HCT116 (cell line): ENCODE measurements around the gene PAX8. TPM values are rescaled to one million over a fixed set of nuclear protein-coding genes. Genes with fewer than 3 reads are reported as not detected.

Source experiments
- ATAC-seq: fragments of 200-7000 bp; cut with Tn5 transposase; 2 replicates; pipeline ENCODE4 v1.9.1; 2020; ENCODE audit warnings: mild to moderate bottlenecking, moderate library complexity
- BruUV-seq: library from RNA; stranded (reverse); fragments of 400-500 nt; replicated peaks from 2 replicates; lab custom pipeline; 2021; lab: Mats Ljungman, UMichigan
- CTCF ChIA-PET: fragments of 300-600 bp; sonication (Branson Sonifier 250); formaldehyde crosslinking; loops from one replicate; lab custom pipeline; 2021; ENCODE audit warnings: antibody characterized with exemption; lab: Charles Lee
- POLR2A ChIA-PET: fragments of 300-600, 350-600 bp; sonication (Branson Sonifier 250); formaldehyde crosslinking; loops from one replicate; lab custom pipeline; 2021; ENCODE audit warnings: antibody characterized with exemption; lab: Charles Lee
- RAD21 ChIA-PET, 2 experiments: fragments of 300-600 bp; sonication (Branson Sonifier 250); formaldehyde crosslinking; loops; one replicate each; lab custom pipeline; 2023; ENCODE audit warnings: low total read pairs in 2 of 2; ENCODE audit not compliant: uncharacterized antibody in 2 of 2, unreplicated experiment in 2 of 2, low non-redundant PET in 1 of 2; lab: Charles Lee
- DNase-seq: peaks from one replicate; pipeline ENCODE4 v3.0.0-alpha.2; 2010; ENCODE audit warnings: low read depth, low spot score
- H2AFZ ChIP-seq: fragments of 200-600 bp; shearing (Covaris generic), sonication (generic); 2 replicates; pipeline ENCODE4 v1.6.1; 2017; ENCODE audit warnings: low read depth, mixed run types, mixed read lengths, antibody characterized with exemption, low read length; ENCODE audit not compliant: poor library complexity, severe bottlenecking
- H3K27ac ChIP-seq: 2 replicates; pipeline ENCODE4 v1.5.1; 2012; ENCODE audit warnings: low read depth, low read length
- H3K27me3 ChIP-seq: fragments of 200-600 bp; sonication (generic); 2 replicates; pipeline ENCODE4 v1.6.1; 2016; ENCODE audit warnings: mixed run types, low read length, mixed read lengths; ENCODE audit not compliant: insufficient read depth
- H3K36me3 ChIP-seq, 2 experiments: fragments of 200-500 bp in 1 of 2; fragments of 200-600 bp in 1 of 2; sonication (Bioruptor generic) in 1 of 2; sonication (generic) in 1 of 2; 2 replicates each; pipeline versions ENCODE4 v1.5.1 to v1.6.1; 2014 to 2016; ENCODE audit warnings: low read length in 2 of 2, inconsistent platforms in 1 of 2, mixed read lengths in 1 of 2, mixed run types in 1 of 2; ENCODE audit not compliant: insufficient read depth in 2 of 2, control insufficient read depth in 1 of 2
- H3K4me1 ChIP-seq, 2 experiments: fragments of 200-600 bp in 1 of 2; sonication (generic) in 1 of 2; 2 replicates each; pipeline versions ENCODE4 v1.5.1 to v1.6.1; 2012 to 2017; ENCODE audit warnings: low read length in 2 of 2, inconsistent platforms in 1 of 2, mild to moderate bottlenecking in 1 of 2, mixed read lengths in 1 of 2, mixed run types in 1 of 2, moderate library complexity in 1 of 2; ENCODE audit not compliant: insufficient read depth in 2 of 2, control insufficient read depth in 1 of 2
- H3K4me2 ChIP-seq: fragments of 200-600 bp; sonication (generic); 2 replicates; pipeline ENCODE4 v1.6.1; 2017; ENCODE audit warnings: mixed run types, low read length, mixed read lengths
- H3K4me3 ChIP-seq, 2 experiments: fragments of 200-600 bp in 1 of 2; sonication (generic) in 1 of 2; replicated peaks in 1 of 2; 2 replicates each; pipeline ENCODE4 v1.5.1; 2011 to 2016; ENCODE audit warnings: low read length in 2 of 2, control low read depth in 1 of 2, low read depth in 1 of 2, mild to moderate bottlenecking in 1 of 2, mixed read lengths in 1 of 2, mixed run types in 1 of 2
- H3K79me2 ChIP-seq: fragments of 200-600 bp; sonication (generic); 2 replicates; pipeline ENCODE4 v1.6.1; 2017; ENCODE audit warnings: mild to moderate bottlenecking, mixed run types, low read length, moderate library complexity, mixed read lengths; ENCODE audit not compliant: insufficient read depth
- H3K9ac ChIP-seq: fragments of 200-600 bp; sonication (generic); 2 replicates; pipeline ENCODE4 v1.6.1; 2016; ENCODE audit warnings: low read length, mixed read lengths
- H3K9me2 ChIP-seq: fragments of 200-600 bp; sonication (generic), shearing (Covaris generic); 2 replicates; pipeline ENCODE4 v1.6.1; 2017; ENCODE audit warnings: mixed run types, mild to moderate bottlenecking, moderate library complexity; ENCODE audit not compliant: insufficient read depth
- H3K9me3 ChIP-seq, 2 experiments: fragments of 200-500 bp in 1 of 2; fragments of 200-600 bp in 1 of 2; sonication (Bioruptor generic) in 1 of 2; sonication (generic) in 1 of 2; 2 replicates each; pipeline ENCODE4 v1.6.1; 2014 to 2017; ENCODE audit warnings: low read length in 2 of 2, mixed read lengths in 2 of 2, inconsistent platforms in 1 of 2, low read depth in 1 of 2, mild to moderate bottlenecking in 1 of 2, mixed run types in 1 of 2, moderate library complexity in 1 of 2; ENCODE audit not compliant: control insufficient read depth in 1 of 2, insufficient read depth in 1 of 2
- H4K20me1 ChIP-seq: fragments of 200-600 bp; sonication (generic), shearing (Covaris generic); 2 replicates; pipeline ENCODE4 v1.6.1; 2017; ENCODE audit warnings: mixed run types, mild to moderate bottlenecking, moderate library complexity; ENCODE audit not compliant: insufficient read depth
- CEBPB ChIP-seq: IDR thresholded peaks from 2 replicates; pipeline ENCODE4 v1.6.1; 2012; ENCODE audit warnings: low read depth
- EGR1 ChIP-seq: IDR thresholded peaks from 2 replicates; pipeline ENCODE4 v1.6.1; 2012; ENCODE audit warnings: low read depth
- ELF1 ChIP-seq: IDR thresholded peaks from 2 replicates; pipeline ENCODE4 v1.6.1; 2012; ENCODE audit warnings: low read depth, borderline replicate concordance
- EZH2 ChIP-seq: fragments of 200-600 bp; sonication (generic); IDR thresholded peaks from 2 replicates; pipeline ENCODE4 v1.6.1; 2017; ENCODE audit warnings: antibody characterized with exemption, mixed run types
- JUND ChIP-seq: IDR thresholded peaks from 2 replicates; pipeline ENCODE4 v1.6.1; 2012
- POLR2A ChIP-seq: IDR thresholded peaks from 2 replicates; pipeline ENCODE4 v1.7.0; 2011; ENCODE audit warnings: borderline replicate concordance; ENCODE audit not compliant: insufficient read depth, insufficient read length; ENCODE audit errors: extremely low read depth
- RAD21 ChIP-seq: IDR thresholded peaks from 2 replicates; pipeline ENCODE4 v1.6.1; 2012; ENCODE audit warnings: low read depth, mild to moderate bottlenecking
- SIN3A ChIP-seq: IDR thresholded peaks from 2 replicates; pipeline ENCODE4 v1.6.1; 2012; ENCODE audit warnings: low read depth
- SP1 ChIP-seq: IDR thresholded peaks from 2 replicates; pipeline ENCODE4 v1.6.1; 2012; ENCODE audit warnings: low read depth
- SRF ChIP-seq: IDR thresholded peaks from 2 replicates; pipeline ENCODE4 v1.6.1; 2012; ENCODE audit warnings: low read depth
- TCF7L2 ChIP-seq: IDR thresholded peaks from 2 replicates; pipeline ENCODE4 v1.7.0; 2011; ENCODE audit warnings: borderline replicate concordance, inconsistent platforms; ENCODE audit not compliant: insufficient read depth, insufficient read length; ENCODE audit errors: extremely low read depth
- YY1 ChIP-seq: IDR thresholded peaks from 2 replicates; pipeline ENCODE4 v1.6.1; 2011; ENCODE audit warnings: low read length, low read depth, moderate library complexity, mild to moderate bottlenecking; ENCODE audit not compliant: insufficient replicate concordance; ENCODE audit errors: extremely low read depth
- ZFX ChIP-seq: fragments of 450-650 bp; IDR thresholded peaks from 2 replicates; pipeline ENCODE4 v1.6.1; 2017
- ZNF274 ChIP-seq: fragments of 200-500 bp; sonication (Bioruptor generic); IDR thresholded peaks from 2 replicates; pipeline ENCODE4 v1.6.1; 2014; ENCODE audit warnings: mild to moderate bottlenecking, low read depth, low read length, inconsistent platforms
- intact Hi-C: fragments of 100-400 bp; cut with micrococcal nuclease; formaldehyde crosslinking; loops from 2 replicates; pipeline ENCODE4 v1.10.0; 2022
- total RNA-seq: library from RNA; stranded (reverse); gene quantifications from one replicate; pipeline ENCODE4 v1.2.1, GENCODE V29; 2021; ENCODE audit not compliant: unreplicated experiment
- TF ChIP-seq, protein P1 (sequence below): IDR thresholded peaks from 2 replicates; pipeline ENCODE4 v1.6.1; 2011; ENCODE audit warnings: mild to moderate bottlenecking, low read length, moderate library complexity; ENCODE audit not compliant: insufficient replicate concordance; ENCODE audit errors: extremely low read depth
- TF ChIP-seq, protein P2 (sequence below), 3 experiments: fragments of 200-600 bp in 1 of 3; sonication (generic) in 1 of 3; IDR thresholded peaks in 2 of 3; conservative IDR thresholded peaks in 1 of 3; 2 replicates each; pipeline ENCODE4 v1.5.1; 2012 to 2017; ENCODE audit warnings: low read depth in 2 of 3, low read length in 2 of 3, antibody characterized with exemption in 1 of 3, borderline replicate concordance in 1 of 3, control low read depth in 1 of 3, mild to moderate bottlenecking in 1 of 3, mixed read lengths in 1 of 3, mixed run types in 1 of 3, moderate library complexity in 1 of 3; ENCODE audit not compliant: insufficient read depth in 1 of 3
- TF ChIP-seq, protein P3 (sequence below): IDR thresholded peaks from 2 replicates; pipeline ENCODE4 v1.6.1; 2012; ENCODE audit warnings: low read depth

The PAX8 gene
- total RNA-seq, 1 experiment from 2014 or later: 4.4 TPM

DNA sequence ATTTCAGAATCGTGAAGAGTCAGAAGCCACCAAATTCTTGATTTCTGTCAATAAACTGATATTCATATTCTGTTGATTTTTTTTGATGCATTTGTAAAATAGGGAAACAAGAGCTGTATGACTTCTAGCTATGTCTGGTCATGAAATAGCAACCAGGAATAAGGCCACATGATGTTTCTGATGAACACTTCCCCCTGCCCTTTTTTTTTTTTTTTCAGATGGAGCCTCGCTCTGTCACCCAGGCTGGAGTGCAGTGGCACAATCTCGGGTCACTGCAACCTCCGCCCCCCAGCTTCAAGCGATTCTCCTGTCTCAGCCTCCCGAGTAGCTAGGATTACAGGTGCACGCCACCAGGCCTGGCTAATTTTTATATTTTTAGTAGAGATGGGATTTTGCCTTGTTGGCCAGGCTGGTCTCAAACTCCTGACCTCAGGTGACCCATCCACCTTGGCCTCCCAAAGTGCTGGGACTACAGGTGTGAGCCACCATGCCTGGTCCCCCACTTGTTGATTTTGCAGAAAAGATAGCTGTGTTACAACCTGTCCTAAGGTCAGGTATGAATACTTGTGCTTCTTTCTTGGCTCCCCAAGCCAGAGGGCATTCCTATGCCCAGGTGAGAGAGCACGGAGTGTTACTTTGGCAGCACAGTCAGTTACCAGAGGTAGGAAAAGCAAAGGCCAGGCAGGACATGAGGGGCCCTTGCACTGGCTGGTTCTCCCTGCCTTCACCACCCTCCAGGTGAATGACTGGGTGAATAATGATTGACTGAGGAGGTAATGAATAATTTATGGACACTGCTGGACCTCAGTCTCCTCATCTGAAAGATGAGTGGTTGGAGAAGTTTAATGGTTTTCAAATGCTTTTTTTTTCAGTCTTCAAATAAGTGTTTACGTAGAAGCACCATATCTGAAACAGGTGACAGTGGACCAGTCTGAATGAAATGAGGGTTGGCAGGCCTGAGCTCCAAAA lies 39.6 kb downstream of the PAX8 start:
- Histone ChIP-seq H4K20me1 (no peaks in the 10 kb centered on the region), H3K27ac (peak overlapping the region; percentile 95), H2AFZ (no peak overlapping the region), H3K36me3 (peaks cover 11 to 27% of the 10 kb centered on the region in 2 experiments; a peak in 3 of 4 replicates), H3K9me2 (no peaks in the 10 kb centered on the region), H3K27me3 (no peaks in the 10 kb centered on the region), H3K4me3 (peak overlapping the region in 1 of 2 experiments; percentile 38; a peak in 3 of 4 replicates), H3K79me2 (peaks cover 71% of the 10 kb centered on the region), H3K9me3 (no peaks in the 10 kb centered on the region), H3K4me1 (peaks cover 61 to 74% of the 10 kb centered on the region in 2 experiments), H3K4me2 (peak overlapping the region; percentile 92), H3K9ac (peak overlapping the region; percentile 58)
- ATAC-seq: no peak
- no TSS peak for BruUV-seq
- ChIA-PET RAD21 (interaction anchor here in 1 of 2 experiments (2.0 kb wide), 1 partner anchor 35 kb away, joined by 8 read pairs; no protein-coding TSS in a partner anchor), CTCF (interaction anchor here (1.2 to 3.8 kb wide), 4 partner anchors 35 to 101 kb away, joined by 5 to 27 read pairs (median 11); no protein-coding TSS in a partner anchor), POLR2A (interaction anchor here (1.3 to 2.6 kb wide), 3 partner anchors 28 to 40 kb away, joined by 5 to 10 read pairs (median 6); no protein-coding TSS in a partner anchor)
- intact Hi-C loops: no loop called here
- no peak for TF ChIP-seq ELF1
- TF ChIP-seq, protein P1, sequence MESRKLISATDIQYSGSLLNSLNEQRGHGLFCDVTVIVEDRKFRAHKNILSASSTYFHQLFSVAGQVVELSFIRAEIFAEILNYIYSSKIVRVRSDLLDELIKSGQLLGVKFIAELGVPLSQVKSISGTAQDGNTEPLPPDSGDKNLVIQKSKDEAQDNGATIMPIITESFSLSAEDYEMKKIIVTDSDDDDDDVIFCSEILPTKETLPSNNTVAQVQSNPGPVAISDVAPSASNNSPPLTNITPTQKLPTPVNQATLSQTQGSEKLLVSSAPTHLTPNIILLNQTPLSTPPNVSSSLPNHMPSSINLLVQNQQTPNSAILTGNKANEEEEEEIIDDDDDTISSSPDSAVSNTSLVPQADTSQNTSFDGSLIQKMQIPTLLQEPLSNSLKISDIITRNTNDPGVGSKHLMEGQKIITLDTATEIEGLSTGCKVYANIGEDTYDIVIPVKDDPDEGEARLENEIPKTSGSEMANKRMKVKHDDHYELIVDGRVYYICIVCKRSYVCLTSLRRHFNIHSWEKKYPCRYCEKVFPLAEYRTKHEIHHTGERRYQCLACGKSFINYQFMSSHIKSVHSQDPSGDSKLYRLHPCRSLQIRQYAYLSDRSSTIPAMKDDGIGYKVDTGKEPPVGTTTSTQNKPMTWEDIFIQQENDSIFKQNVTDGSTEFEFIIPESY: no peak
- no peak for TF ChIP-seq RAD21
- TF ChIP-seq TCF7L2: no peak
- TF ChIP-seq SP1: no peak
- no peak for TF ChIP-seq EZH2
- no peak for TF ChIP-seq ZNF274
- TF ChIP-seq JUND: no peak
- TF ChIP-seq YY1: no peak
- no peak for TF ChIP-seq EGR1
- no peak for TF ChIP-seq SRF
- TF ChIP-seq, protein P2, sequence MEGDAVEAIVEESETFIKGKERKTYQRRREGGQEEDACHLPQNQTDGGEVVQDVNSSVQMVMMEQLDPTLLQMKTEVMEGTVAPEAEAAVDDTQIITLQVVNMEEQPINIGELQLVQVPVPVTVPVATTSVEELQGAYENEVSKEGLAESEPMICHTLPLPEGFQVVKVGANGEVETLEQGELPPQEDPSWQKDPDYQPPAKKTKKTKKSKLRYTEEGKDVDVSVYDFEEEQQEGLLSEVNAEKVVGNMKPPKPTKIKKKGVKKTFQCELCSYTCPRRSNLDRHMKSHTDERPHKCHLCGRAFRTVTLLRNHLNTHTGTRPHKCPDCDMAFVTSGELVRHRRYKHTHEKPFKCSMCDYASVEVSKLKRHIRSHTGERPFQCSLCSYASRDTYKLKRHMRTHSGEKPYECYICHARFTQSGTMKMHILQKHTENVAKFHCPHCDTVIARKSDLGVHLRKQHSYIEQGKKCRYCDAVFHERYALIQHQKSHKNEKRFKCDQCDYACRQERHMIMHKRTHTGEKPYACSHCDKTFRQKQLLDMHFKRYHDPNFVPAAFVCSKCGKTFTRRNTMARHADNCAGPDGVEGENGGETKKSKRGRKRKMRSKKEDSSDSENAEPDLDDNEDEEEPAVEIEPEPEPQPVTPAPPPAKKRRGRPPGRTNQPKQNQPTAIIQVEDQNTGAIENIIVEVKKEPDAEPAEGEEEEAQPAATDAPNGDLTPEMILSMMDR (IDR thresholded peaks at IDR 0.05 in 2 of 3, conservative IDR thresholded peaks at IDR 0.05 in 1 of 3; ENCODE audit: borderline replicate concordance in 1 of 3, insufficient read depth in 1 of 3, low read depth in 2 of 3, low read length in 2 of 3): no peak
- no peak for TF ChIP-seq SIN3A
- TF ChIP-seq, protein P3, sequence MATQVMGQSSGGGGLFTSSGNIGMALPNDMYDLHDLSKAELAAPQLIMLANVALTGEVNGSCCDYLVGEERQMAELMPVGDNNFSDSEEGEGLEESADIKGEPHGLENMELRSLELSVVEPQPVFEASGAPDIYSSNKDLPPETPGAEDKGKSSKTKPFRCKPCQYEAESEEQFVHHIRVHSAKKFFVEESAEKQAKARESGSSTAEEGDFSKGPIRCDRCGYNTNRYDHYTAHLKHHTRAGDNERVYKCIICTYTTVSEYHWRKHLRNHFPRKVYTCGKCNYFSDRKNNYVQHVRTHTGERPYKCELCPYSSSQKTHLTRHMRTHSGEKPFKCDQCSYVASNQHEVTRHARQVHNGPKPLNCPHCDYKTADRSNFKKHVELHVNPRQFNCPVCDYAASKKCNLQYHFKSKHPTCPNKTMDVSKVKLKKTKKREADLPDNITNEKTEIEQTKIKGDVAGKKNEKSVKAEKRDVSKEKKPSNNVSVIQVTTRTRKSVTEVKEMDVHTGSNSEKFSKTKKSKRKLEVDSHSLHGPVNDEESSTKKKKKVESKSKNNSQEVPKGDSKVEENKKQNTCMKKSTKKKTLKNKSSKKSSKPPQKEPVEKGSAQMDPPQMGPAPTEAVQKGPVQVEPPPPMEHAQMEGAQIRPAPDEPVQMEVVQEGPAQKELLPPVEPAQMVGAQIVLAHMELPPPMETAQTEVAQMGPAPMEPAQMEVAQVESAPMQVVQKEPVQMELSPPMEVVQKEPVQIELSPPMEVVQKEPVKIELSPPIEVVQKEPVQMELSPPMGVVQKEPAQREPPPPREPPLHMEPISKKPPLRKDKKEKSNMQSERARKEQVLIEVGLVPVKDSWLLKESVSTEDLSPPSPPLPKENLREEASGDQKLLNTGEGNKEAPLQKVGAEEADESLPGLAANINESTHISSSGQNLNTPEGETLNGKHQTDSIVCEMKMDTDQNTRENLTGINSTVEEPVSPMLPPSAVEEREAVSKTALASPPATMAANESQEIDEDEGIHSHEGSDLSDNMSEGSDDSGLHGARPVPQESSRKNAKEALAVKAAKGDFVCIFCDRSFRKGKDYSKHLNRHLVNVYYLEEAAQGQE: no peak
- no peak for TF ChIP-seq POLR2A
- TF ChIP-seq CEBPB: no peak
- TF ChIP-seq ZFX: no peak
- no peak for DNase-seq
